ENCODE results near the gene SNAP23.
"Not testable (repeated sequence)": the region's sequence is repeated elsewhere in the genome, so short reads cannot be mapped to it uniquely, and the experiment has no call there.

Gene SNAP23

GRCh38 chr15:42498212-42499068 is 3.0 kb downstream of the SNAP23 start:
- no peak for DNase-seq (ENCODE audit: low spot score)

- DNase-seq (ENCODE audit: low spot score), result no peak
These were observed 4.6 kb downstream of the SNAP23 start for GRCh38 chr15:42499858-42500609.

- no peak for DNase-seq (ENCODE audit: low spot score)
These were observed 7.0 kb downstream of the SNAP23 start for GRCh38 chr15:42502477-42502876.

- no peak for DNase-seq (ENCODE audit: low spot score)
These were observed 8.4 kb downstream of the SNAP23 start for GRCh38 chr15:42503825-42504224.

GRCh38 chr15:42504631-42505030 is 9.2 kb downstream of the SNAP23 start:
- DNase-seq (ENCODE audit: low spot score), result no peak

GRCh38 chr15:42507514-42507913 is 12.1 kb downstream of the SNAP23 start:
- no peak for DNase-seq (ENCODE audit: low spot score)

GRCh38 chr15:42508263-42508690 is 12.8 kb downstream of the SNAP23 start:
- DNase-seq (ENCODE audit: low spot score), result no peak

GRCh38 chr15:42510258-42511006 is 15.0 kb downstream of the SNAP23 start:
- no peak for DNase-seq (ENCODE audit: low spot score)

GRCh38 chr15:42511007-42511391 is 15.6 kb downstream of the SNAP23 start:
- no peak for DNase-seq (ENCODE audit: low spot score)

- no peak for DNase-seq (ENCODE audit: low spot score)
These were observed 27.9 kb downstream of the SNAP23 start for GRCh38 chr15:42523331-42523730.

- DNase-seq (ENCODE audit: low spot score), result no peak
These were observed 33.5 kb downstream of the SNAP23 start for GRCh38 chr15:42528970-42529369.

GRCh38 chr15:42533246-42533645 is 37.8 kb downstream of the SNAP23 start:
- DNase-seq (ENCODE audit: low spot score), result no peak

GRCh38 chr15:42544853-42545629 is 49.6 kb downstream of the SNAP23 start:
- no peak for DNase-seq (ENCODE audit: low spot score)

GRCh38 chr15:42547918-42548248 is 52.4 kb downstream of the SNAP23 start:
- peak; percentile 66 for DNase-seq (ENCODE audit: low spot score)

- DNase-seq (ENCODE audit: low spot score), result peak; percentile 92
These were observed 53.0 kb downstream of the SNAP23 start, which contains the start of the genes HAUS2 and LRRC57 for GRCh38 chr15:42548249-42549031. TSS of gene HAUS2 (plus strand) at chr15:42548838. CDS start at chr15:42548873, 35 bp downstream. TSS of gene LRRC57 (minus strand) at chr15:42548793. CDS start at chr15:42548434, 359 bp downstream.

- no peak for DNase-seq (ENCODE audit: low spot score)
These were observed 53.6 kb downstream of the SNAP23 start for GRCh38 chr15:42549032-42549491.

GRCh38 chr15:42549741-42550392 is 54.4 kb downstream of the SNAP23 start:
- no peak for DNase-seq (ENCODE audit: low spot score)

GRCh38 chr15:42553554-42553953 is 58.1 kb downstream of the SNAP23 start:
- no peak for DNase-seq (ENCODE audit: low spot score)

- not testable (repeated sequence) for DNase-seq (ENCODE audit: low spot score)
These were observed 61.2 kb downstream of the SNAP23 start for GRCh38 chr15:42556550-42557207.

GRCh38 chr15:42558739-42559138 is 63.3 kb downstream of the SNAP23 start:
- no peak for DNase-seq (ENCODE audit: low spot score)

Measured in left forelimb (tissue), 1 donor.